ENCODE measurements around the gene VIP.

Gene VIP

DNA sequence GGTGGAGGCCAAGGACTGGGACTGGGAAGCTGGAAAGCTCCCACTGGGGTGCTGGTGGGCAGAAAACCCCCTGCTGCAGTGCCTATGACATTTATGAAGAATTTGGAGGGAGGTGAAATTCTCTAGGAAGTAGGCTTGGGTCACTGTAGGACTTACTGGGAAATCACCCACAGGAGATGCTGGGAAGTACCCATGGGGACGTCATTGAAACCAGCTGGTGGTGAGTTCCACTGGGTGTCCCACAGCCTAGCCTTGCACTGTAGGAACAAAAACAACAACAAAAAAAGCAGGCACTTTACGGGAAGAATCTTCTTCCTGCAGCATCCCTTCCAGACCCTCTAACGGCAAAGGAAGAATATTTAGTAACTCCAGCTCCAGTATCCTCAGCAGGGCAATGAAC lies 26.2 kb downstream of the VIP start:
- DNase-seq (ENCODE audit: low spot score): no peak

DNA sequence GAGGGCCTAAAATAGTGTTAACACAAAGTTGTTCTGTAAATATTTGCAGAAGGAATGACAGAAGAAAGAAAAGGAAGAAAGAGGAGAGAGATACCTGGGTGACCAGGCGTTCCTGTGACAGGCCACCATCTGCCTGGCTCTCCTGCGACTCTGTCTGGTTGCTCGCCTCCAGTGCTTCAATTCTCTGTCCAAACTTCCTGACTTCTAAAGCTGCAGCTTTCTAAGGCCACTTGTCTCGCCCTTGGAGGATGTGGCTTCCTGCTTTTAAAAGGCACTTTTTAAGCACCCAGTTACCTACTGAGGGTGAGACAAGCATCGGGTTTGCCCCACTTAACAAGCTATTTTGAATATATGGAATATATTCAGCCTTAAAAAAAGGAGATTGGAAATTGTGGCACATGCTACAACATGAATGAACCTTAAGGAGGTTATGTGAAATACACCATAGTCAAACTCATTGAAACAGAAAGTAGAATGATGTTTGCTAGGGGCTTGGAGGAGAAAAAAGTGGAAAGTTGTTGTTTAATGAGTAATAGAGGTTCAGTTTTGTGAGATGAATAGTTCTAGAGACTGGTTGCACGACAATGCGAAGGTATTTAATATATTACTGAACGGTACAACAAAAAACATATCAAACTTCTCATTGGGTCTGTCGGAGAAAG lies 32.8 kb downstream of the VIP start:
- no peak for DNase-seq (ENCODE audit: low spot score)

DNA sequence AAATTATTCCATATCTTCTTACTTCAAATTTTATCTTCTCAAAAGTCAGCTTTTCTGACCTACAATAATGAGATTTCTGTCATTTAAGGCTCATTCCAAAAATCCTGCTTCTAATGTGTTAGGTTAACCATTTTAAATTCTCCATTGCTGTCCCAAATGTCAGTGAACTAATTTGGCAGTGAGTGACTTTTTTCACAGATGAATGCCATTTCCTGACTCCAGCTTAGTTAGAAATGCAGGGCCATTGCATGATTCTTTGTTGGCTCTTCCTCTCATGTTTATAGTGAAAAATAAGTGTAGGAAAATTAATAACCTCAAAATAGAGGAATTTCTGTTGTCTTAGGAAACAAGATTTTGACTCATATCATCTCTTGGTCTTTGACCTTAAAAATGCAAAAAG lies 44.1 kb downstream of the VIP start:
- DNase-seq (ENCODE audit: low spot score): no peak

DNA sequence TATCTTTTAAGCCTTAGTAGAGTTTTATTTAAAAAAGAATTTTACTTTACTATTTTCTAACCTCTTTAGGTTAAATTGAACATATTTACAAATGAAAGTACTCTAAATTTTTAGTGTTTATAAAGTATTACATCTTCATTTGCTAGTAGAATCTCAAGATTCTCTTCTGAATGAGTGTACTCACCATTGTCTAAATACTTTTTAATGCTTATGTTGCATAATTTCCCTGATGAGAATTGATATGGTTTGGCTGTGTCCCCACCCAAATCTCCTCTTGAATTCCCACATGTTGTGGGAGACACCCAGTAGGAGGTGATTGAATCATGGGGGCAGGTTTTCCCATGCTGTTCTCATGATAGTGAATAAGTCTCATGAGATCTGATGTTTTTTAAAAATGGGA lies 53.6 kb downstream of the VIP start:
- DNase-seq (ENCODE audit: low spot score): no peak
